Right kidney (tissue), 1 donor: Measurements from ENCODE around the gene ASMT.
"Not testable (repeated sequence)": the region's sequence is repeated elsewhere in the genome, so short reads cannot be mapped to it uniquely, and the experiment has no call there.

Experiments
- DNase-seq: peaks from one replicate; pipeline ENCODE4 v3.0.0-alpha.2; 2016

The ASMT gene

GRCh38 chrX:1652011-1652811, 37.4 kb downstream of the ASMT start:
- peak; percentile 35 for DNase-seq

- DNase-seq, result no peak
Measured at GRCh38 chrX:1656379-1656778, 41.5 kb downstream of the ASMT start.

- DNase-seq, result peak; percentile 59
Measured at GRCh38 chrX:1657367-1658070, 42.7 kb downstream of the ASMT start.

GRCh38 chrX:1658071-1658491, 43.2 kb downstream of the ASMT start:
- DNase-seq, result no peak

- DNase-seq, result no peak
Measured at GRCh38 chrX:1659664-1660461, 45.0 kb downstream of the ASMT start.

- DNase-seq, result no peak
Measured at GRCh38 chrX:1661048-1661921, 46.4 kb downstream of the ASMT start.

- no peak for DNase-seq
Measured at GRCh38 chrX:1661922-1662221, 47.0 kb downstream of the ASMT start.

GRCh38 chrX:1667566-1667965, 52.7 kb downstream of the ASMT start:
- DNase-seq, result no peak

GRCh38 chrX:1673337-1673736, 58.5 kb downstream of the ASMT start:
- DNase-seq, result no peak

- DNase-seq, result no peak
Measured at GRCh38 chrX:1676866-1677265, 62.0 kb downstream of the ASMT start.

GRCh38 chrX:1679238-1679637, 64.4 kb downstream of the ASMT start:
- no peak for DNase-seq

- DNase-seq, result no peak
Measured at GRCh38 chrX:1681439-1681838, 66.6 kb downstream of the ASMT start.

GRCh38 chrX:1681856-1682255, 67.0 kb downstream of the ASMT start:
- not testable (repeated sequence) for DNase-seq

- DNase-seq, result not testable (repeated sequence)
Measured at GRCh38 chrX:1682501-1682900, 67.6 kb downstream of the ASMT start.

GRCh38 chrX:1684883-1685282, 70.0 kb downstream of the ASMT start:
- not testable (repeated sequence) for DNase-seq

GRCh38 chrX:1685444-1685880, 70.6 kb downstream of the ASMT start:
- not testable (repeated sequence) for DNase-seq

GRCh38 chrX:1686642-1687041, 71.8 kb downstream of the ASMT start:
- no peak for DNase-seq
